Activated CD8-positive, alpha-beta memory T cell treated with anti-CD3 and anti-CD28 coated beads, Interleukin-2, amount 50 U/mL, for 1 hour (primary cell): Measurements from ENCODE around the gene MDC1.

ENCODE experiments used
- DNase-seq: peaks from one replicate; pipeline ENCODE4 v3.0.0-alpha.2; 2020; ENCODE audit errors: extremely low read depth

The MDC1 gene

DNA sequence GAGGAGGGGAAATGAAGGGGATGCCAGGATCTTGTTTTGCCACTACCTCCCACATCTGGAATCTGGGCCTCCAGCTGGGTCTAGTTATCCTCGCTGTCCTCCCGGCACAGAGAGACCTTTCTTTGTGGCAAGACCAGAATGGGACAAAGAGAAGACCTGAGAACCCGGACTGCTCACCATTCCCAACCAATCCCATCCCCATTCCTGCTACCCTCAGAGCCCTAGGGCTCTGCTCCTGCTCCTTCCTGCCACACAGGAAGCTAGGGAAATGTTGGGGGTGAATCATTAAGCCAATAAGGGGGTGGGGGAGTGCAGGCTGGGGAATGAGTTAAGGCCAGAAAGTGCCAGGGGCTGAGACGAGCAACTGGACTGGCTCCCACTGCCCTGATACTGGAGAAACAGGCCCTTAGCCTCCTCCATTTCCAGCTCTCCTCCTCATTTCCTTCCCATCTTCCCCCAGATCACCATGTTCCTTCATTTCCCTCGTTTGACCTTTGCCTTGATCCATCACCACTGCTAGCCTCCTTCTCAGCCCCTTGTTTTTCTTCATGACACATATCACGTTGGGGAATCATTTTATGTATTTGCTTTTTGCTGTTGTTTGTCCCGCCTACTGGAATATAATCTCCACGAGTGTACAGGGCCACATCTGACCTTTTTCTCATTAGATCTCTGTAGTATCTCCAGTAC lies 31.9 kb upstream of the MDC1 start:
- no peak for DNase-seq

DNA sequence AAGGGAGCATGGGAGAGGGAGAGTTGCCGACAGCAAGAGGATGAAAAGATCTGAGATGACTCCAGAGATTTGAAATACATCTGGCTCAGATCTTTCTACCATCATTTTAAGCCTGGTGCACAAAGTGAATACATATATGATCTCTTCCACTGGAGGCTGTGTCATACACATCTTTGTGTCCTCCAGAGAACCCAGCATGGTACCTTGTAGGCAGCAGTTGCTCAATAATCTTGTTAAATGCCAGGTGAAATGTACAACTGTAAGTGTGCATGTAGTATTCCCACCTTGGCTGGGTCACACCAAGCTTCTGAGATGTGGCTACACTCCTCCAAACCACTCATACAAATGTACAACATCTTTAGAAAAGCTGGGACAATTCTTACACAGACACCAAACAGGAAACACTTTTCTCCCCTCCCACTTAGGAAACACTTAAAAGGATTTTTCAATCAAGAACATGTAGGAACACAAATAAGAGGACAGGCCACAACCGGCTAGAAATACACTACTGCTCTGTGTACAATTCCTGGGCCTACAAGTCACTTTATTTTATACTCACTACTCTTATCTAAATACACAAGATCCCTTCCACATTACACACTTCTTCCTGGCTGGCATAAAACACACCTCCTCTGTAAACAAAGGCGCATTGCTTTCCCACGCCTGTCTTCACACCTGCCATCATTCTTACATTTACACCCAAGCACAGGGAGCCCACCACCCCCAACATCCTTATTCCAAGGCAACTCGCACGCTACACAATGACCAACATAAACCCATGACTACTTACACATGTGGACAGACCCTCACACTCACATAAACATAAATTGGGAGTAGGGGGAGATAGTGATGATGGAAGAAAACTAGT lies 31.1 kb upstream of the MDC1 start:
- no peak for DNase-seq

- DNase-seq: no peak
Observed at GRCh38 chr6:30747300-30747687, 30.2 kb upstream of the MDC1 start.

DNA sequence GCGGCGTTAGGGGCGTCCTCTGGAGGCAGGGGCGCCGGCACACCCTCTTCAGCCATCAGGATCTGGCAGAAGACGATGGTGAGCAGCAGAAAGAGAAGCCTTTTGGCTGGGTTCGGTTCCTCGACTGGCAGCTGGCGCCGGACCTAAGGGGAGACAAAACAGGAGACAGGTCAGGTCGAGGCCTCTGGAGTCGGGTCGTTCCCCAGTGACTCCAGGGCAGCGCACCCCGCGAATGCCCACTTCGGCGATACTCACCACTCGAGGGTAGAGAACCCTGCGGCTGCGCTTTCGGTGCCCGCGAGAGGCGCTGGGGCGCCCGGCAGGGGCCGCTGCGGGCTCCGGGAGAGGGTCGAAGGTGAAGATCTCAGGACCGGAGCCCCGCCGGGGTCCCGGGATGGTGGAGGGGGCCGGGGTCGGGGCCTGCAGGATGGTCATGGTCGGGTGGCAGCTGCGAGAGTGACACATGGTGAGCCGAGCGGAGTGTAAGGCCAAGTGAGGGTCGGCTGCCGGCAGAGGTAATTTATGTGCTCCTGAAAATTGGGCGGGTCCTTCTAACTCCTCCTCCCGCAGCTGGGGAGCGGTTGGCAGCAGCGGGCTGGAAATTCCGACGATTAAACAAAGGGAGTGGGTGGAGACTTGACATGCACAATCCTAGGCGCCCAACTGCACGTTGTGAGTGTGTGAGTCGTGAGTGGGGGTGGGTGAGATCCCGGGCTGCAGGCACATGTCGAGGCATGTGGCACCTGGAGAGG lies 27.1 kb upstream of the MDC1 start, which contains the start of gene IER3:
Gene IER3, minus strand, starts transcription at position 494 of the 752 bp plus-strand sequence. Its CDS starts 29 bp downstream, at position 465.
- DNase-seq: no peak

DNA sequence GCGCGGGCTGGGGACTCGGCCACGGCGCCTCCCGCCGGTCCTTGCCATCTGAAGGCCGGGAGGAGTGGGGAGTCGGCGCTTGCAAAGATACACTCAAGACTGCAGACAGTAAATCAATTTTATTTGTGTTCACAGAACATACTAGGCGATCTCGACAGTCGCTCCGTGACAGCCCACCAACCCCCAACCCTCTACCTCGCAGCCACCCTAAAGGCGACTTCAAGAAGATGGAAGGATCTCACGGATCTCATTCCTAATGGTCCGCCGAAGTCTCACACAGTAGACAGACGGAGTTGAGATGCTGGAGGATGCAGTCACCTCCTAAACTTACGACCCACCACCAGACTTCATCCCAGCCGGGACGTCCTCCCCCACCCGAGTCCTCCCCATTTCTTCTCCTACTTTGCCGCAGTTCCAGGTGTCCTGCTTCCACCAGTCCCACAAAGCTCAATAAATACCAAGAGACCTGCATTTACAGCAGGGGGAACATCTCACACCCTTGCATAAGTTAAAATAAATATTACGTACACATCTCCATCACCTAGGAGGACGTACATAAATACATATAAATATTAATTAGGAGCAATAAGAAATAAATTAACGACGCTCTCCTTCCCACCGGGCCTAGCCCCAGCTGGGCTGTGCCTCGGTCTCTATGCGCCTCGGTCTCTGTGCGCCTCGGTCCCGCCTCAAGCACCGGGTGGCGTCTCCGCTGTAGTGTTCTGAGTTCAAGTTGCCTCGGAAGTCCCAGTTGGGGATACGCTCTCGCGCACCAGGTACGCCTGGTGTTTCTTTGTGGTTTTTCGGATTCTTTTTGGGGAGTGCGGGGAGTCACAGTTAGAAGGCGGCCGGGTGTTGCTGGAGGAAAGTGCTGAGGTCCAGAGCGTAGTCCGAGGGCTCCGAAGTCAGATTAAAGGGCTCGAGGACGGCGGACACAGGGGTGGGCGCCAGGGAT lies 26.3 kb upstream of the MDC1 start:
- DNase-seq: no peak

DNA sequence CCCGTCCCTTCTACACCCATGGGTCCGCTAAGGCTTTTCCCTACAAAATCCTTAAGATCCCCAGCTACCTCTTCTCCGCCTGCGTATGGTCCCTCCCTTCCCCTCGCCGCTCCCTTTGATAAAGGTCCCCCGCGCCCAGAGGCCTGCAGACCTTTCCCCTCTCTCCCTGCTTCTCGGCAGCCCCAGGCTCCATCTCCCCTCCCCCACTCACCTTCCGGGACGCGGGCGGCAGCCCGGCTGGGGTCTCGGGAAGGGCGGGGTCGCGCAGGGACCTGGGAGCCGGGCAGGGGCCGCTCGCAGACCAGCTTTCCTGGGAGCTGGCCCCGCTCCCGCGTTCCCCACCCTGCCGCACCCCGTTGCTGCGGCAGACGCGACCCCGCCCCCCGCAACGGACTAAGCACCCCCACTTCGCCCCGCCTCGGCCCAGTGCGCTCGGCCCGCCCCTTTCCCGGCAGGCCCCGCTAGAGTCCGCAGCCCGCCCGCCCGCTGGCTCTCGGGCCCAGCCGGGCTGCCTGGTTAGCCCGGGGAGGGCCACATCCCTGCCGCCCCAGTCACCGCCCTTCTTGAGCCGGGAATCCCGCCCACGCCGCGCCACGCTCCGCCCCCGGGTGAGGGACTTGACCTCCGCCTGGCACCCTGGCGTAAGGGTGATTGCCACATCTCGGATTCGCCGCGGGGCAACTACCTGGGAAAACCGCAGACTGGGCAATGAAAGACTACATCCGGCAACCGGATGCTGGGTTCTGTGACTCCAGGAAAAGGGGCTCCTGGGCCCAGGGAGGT lies 25.4 kb upstream of the MDC1 start, which contains the start of gene FLOT1:
Gene FLOT1, minus strand, starts transcription at position 372 of the 783 bp plus-strand sequence. CDS start 498 bp downstream, outside the sequence.
- no peak for DNase-seq

DNA sequence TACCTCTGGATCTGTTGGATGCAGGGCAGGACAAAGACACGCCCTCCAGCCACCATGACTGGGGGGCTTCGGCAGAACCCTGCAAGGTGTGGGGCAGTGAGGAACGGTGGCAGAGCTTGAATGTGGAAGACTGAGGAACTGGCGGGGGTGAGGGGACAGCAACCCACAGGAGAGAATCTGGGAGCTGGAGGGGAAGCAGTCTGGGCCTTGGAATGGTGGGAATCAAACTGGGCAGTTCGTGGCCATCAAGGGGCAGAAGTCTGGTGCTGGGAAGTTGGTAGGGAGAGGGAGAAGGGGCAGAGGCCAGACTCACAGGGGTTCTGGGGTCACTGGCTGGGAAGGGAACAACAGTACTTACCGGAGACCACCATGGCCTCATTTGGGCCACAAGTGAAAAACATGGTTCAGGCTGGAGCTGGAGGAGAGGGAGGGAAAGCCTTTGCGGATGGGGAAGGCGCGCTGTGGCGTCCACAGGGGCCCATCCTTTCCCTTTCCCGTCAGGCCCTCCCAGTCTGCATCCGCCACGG lies 24.8 kb upstream of the MDC1 start:
- DNase-seq: no peak

- no peak for DNase-seq
Observed at GRCh38 chr6:30741063-30741779, 24.1 kb upstream of the MDC1 start.

- no peak for DNase-seq
Observed at GRCh38 chr6:30740540-30740870, 23.4 kb upstream of the MDC1 start.

DNA sequence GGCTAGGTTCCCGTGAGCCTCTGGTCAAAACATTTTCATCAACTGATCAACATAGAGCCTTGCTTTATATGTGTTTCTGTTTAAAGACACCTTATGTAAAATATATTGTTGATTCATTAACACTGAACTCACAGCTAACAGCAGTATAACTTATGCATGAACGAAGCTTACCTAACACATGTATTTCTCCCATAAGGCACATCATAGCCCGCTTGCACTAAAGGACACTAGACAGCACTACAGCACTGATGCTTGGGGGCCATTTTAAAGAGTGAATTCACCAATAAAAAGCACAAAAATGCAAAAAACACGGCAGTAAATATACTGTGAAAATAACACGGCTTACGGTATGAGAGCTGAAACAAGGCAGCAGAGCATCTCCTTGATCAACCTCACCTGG lies 21.5 kb upstream of the MDC1 start:
- DNase-seq: no peak

- no peak for DNase-seq
Observed at GRCh38 chr6:30735668-30736314, 18.7 kb upstream of the MDC1 start.

GRCh38 chr6:30732237-30732943 lies 15.3 kb upstream of the MDC1 start:
- no peak for DNase-seq

DNA sequence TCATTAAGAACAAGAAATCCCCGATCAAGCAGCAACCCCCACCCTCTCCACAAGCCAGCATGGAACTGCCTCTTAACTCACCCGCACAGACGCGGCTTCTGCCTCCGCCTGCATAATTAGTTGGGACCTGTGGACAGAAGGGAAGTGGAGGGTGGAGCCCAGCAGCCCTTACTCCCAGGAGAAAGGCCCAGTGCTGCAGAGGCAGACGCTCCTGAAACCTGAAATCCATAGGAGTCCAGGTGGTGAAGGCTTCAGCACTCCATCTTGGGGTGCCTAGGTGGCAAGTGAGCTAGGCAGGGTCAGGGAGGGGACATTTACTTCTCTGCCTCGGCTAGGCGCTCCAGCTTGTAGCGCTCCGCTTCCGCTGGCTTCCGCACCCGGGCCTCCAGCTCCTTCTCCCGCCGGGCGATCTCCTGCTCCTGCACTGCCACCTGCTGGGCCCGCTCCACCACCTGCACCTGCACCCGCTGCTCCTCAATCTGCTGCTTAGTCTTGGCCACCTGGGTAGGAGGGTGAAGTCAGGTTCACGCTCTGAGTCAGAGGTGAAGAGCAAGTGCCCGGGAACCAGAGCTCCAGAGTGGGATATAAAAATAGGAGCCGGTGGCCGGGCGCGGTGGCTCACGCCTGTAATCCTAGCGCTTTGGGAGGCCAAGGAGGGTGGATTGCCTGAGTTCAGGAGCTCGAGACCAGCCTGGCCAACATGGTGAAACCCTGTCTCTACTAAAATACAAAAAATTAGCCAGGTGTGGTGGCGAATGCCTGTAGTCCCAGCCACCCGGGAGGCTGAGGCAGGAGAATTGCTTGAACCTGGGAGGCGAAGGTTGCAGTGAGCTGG lies 13.7 kb upstream of the MDC1 start:
- no peak for DNase-seq

GRCh38 chr6:30727920-30728553 lies 11.0 kb upstream of the MDC1 start:
- DNase-seq: no peak

- DNase-seq: no peak
Observed at GRCh38 chr6:30726506-30727413, 9.7 kb upstream of the MDC1 start.
